K562 (cell line): ENCODE results near the gene RCE1.

Experiments used
- ELK1 ChIP-seq: sonication (generic); formaldehyde crosslinking; IDR thresholded peaks from 2 replicates; pipeline ENCODE4 v1.8.1; 2022; ENCODE audit warnings: missing genetic modification reagents
- MYNN ChIP-seq, 2 experiments: sonication (generic); formaldehyde crosslinking in 1 of 2; IDR thresholded peaks; 2 replicates each; pipeline versions ENCODE4 v1.5.0 to v1.6.1; 2016 to 2020; ENCODE audit warnings: antibody characterized with exemption in 1 of 2, missing genetic modification reagents in 1 of 2
- RCOR1 ChIP-seq, 2 experiments: IDR thresholded peaks; 2 replicates each; pipeline ENCODE4 v1.6.1; 2012; ENCODE audit warnings: low read depth in 2 of 2, low read length in 2 of 2, borderline replicate concordance in 1 of 2, improper control_type of control experiment in 1 of 2
- REST ChIP-seq, 2 experiments: fragments of 450-650 bp; formaldehyde crosslinking in 1 of 2; IDR thresholded peaks; 2 replicates each; pipeline versions ENCODE4 v1.4.0 to v1.6.1; 2014 to 2020; ENCODE audit warnings: mild to moderate bottlenecking in 2 of 2, borderline replicate concordance in 1 of 2, low read depth in 1 of 2
- ZFX ChIP-seq: sonication (generic); formaldehyde crosslinking; IDR thresholded peaks from 2 replicates; pipeline ENCODE4 v1.8.0; 2022; ENCODE audit warnings: mild to moderate bottlenecking, missing genetic modification reagents, moderate library complexity
- ZNF23 ChIP-seq: fragments of 250-450 bp; sonication (Bioruptor Pico); IDR thresholded peaks from 2 replicates; pipeline ENCODE4 v1.4.0; 2020; ENCODE audit warnings: mild to moderate bottlenecking

DNA sequence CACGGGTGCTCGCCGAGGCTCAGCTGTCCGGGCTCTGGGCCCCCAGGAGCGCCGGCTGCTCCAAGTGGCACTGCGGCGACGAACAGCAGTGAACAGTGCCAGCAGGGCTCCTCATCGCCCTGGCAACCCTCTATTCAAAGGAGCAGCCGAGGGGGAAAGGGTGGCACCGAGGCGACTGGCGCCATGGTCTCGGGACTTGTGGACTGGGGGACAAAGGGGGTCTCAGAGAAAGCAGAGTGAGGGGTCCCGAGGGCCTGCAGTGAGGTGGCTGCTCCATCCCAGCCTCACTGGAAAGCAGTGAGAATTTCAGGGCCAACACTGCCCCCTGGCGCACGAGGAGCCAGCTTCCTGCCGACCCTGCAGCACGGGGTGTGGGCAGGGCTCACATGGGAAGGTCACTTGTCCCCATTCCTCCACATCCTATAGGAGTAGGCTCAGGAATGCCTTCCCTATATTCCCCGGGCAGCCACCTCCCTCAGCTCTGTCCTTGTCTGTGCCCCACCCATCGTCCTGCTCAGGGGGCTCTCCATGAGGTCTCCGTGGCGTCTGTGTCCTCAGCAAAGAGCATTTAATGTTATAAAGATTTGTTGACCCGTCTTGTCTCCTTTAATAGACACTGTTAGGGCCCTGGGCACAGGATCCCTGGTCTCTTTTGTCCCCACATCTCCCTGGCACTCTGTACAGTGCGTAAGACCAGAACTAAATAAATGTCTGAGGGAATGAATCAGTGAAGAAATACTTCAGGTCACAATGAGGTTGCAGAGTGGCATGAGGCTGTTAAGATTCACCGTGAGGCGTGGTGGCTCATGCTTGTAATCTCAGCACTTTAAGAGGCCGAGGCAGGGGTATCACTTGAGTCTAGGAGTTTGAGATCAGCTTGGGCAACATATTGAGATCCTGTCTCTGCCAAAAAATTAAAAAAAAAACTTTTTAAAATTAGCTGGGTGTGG, 40.0 kb downstream of the RCE1 start:
- TF ChIP-seq ELK1 (CRISPR knock-in tag) (no peak), RCOR1 (IDR thresholded peaks at IDR 0.05; ENCODE audit: borderline replicate concordance in 1 of 2, low read depth in 2 of 2, low read length in 2 of 2) (peak in 1 of 2 experiments; percentile 44; a peak in 1 of 4 replicates), ZFX (no peak), MYNN (IDR thresholded peaks at IDR 0.05) (no peak), MYNN (CRISPR knock-in tag; IDR thresholded peaks at IDR 0.05) (no peak), ZNF23 (no peak), REST (IDR thresholded peaks at IDR 0.05; ENCODE audit: borderline replicate concordance) (peak; percentile 60), REST (CRISPR knock-in tag; IDR thresholded peaks at IDR 0.05; ENCODE audit: low read depth) (no peak)
